KMS-11 (cell line): Measurements from ENCODE around the gene NCAPG.

Experiments used
- H2AFZ ChIP-seq: fragments of 200-600 bp; sonication (generic); 2 replicates; pipeline ENCODE4 v1.6.1; 2016; ENCODE audit warnings: antibody characterized with exemption, mixed run types, low read depth
- H3K27ac ChIP-seq: fragments of 200-600 bp; sonication (generic); 2 replicates; pipeline ENCODE4 v1.6.1; 2016; ENCODE audit warnings: mild to moderate bottlenecking, mixed run types
- H3K27me3 ChIP-seq: fragments of 200-600 bp; sonication (generic); 2 replicates; pipeline ENCODE4 v1.6.1; 2017; ENCODE audit warnings: mild to moderate bottlenecking, low read depth, mixed run types, moderate library complexity; ENCODE audit not compliant: insufficient read depth
- H3K36me3 ChIP-seq: fragments of 200-600 bp; sonication (generic); 2 replicates; pipeline ENCODE4 v1.6.1; 2017; ENCODE audit warnings: mild to moderate bottlenecking, mixed run types; ENCODE audit not compliant: insufficient read depth
- H3K4me1 ChIP-seq: fragments of 200-600 bp; sonication (generic); 2 replicates; pipeline ENCODE4 v1.6.1; 2016; ENCODE audit warnings: mild to moderate bottlenecking, low read depth, mixed run types; ENCODE audit not compliant: poor library complexity, severe bottlenecking
- H3K4me2 ChIP-seq: fragments of 200-600 bp; sonication (generic); 2 replicates; pipeline ENCODE4 v1.7.0; 2016; ENCODE audit warnings: mild to moderate bottlenecking, mixed run types
- H3K4me3 ChIP-seq: fragments of 200-600 bp; sonication (generic); IDR thresholded peaks from 2 replicates; pipeline ENCODE4 v1.6.1; 2017; ENCODE audit warnings: low read depth, low read length, mixed read lengths; ENCODE audit not compliant: insufficient read depth
- H3K79me2 ChIP-seq: fragments of 200-600 bp; sonication (generic); 2 replicates; pipeline ENCODE4 v1.6.1; 2016; ENCODE audit warnings: low read depth, mixed run types; ENCODE audit not compliant: insufficient read depth
- H3K9ac ChIP-seq: fragments of 200-600 bp; sonication (generic); 2 replicates; pipeline ENCODE4 v1.6.1; 2016; ENCODE audit warnings: mild to moderate bottlenecking, mixed run types
- H4K20me1 ChIP-seq: fragments of 200-600 bp; sonication (generic); 2 replicates; pipeline ENCODE4 v1.6.1; 2016; ENCODE audit warnings: mild to moderate bottlenecking, mixed run types; ENCODE audit not compliant: insufficient read depth
- CTCF ChIP-seq: fragments of 200-600 bp; sonication (generic); conservative IDR thresholded peaks from 2 replicates; pipeline ENCODE4 v1.6.1; 2017; ENCODE audit warnings: low read depth, mild to moderate bottlenecking, antibody characterized with exemption, low read length, moderate library complexity, mixed read lengths

Gene NCAPG

GRCh38 chr4:17867276-17867675, 56.5 kb downstream of the NCAPG start:
- H3K9ac ChIP-seq = no peak overlapping the region
- H3K4me3 ChIP-seq = no peak overlapping the region
- no peak overlapping the region for H3K4me2 ChIP-seq
- no peaks in the 10 kb centered on the region for H3K4me1 ChIP-seq
- TF ChIP-seq CTCF = no peak
- H3K27ac ChIP-seq = no peak overlapping the region
- H2AFZ ChIP-seq = no peak overlapping the region
- H3K36me3 ChIP-seq = no peaks in the 10 kb centered on the region
- no peaks in the 10 kb centered on the region for H4K20me1 ChIP-seq
- H3K79me2 ChIP-seq = no peaks in the 10 kb centered on the region
- H3K27me3 ChIP-seq = no peaks in the 10 kb centered on the region

GRCh38 chr4:17869327-17869726, 58.5 kb downstream of the NCAPG start:
- no peak overlapping the region for H3K4me2 ChIP-seq
- no peak overlapping the region for H3K9ac ChIP-seq
- no peaks in the 10 kb centered on the region for H3K27me3 ChIP-seq
- TF ChIP-seq CTCF = no peak
- no peak overlapping the region for H3K4me3 ChIP-seq
- no peak overlapping the region for H2AFZ ChIP-seq
- no peaks in the 10 kb centered on the region for H3K4me1 ChIP-seq
- H4K20me1 ChIP-seq = no peaks in the 10 kb centered on the region
- H3K79me2 ChIP-seq = no peaks in the 10 kb centered on the region
- no peaks in the 10 kb centered on the region for H3K36me3 ChIP-seq
- H3K27ac ChIP-seq = no peak overlapping the region

- no peak overlapping the region for H3K9ac ChIP-seq
- H3K4me3 ChIP-seq = no peak overlapping the region
- no peaks in the 10 kb centered on the region for H4K20me1 ChIP-seq
- no peak for TF ChIP-seq CTCF
- no peaks in the 10 kb centered on the region for H3K36me3 ChIP-seq
- H3K4me2 ChIP-seq = no peak overlapping the region
- no peak overlapping the region for H2AFZ ChIP-seq
- H3K79me2 ChIP-seq = no peaks in the 10 kb centered on the region
- no peaks in the 10 kb centered on the region for H3K27me3 ChIP-seq
- no peak overlapping the region for H3K27ac ChIP-seq
- peaks cover 18% of the 10 kb centered on the region for H3K4me1 ChIP-seq
These were observed 64.8 kb downstream of the NCAPG start for GRCh38 chr4:17875402-17876070.

- Histone ChIP-seq H3K9ac (no peak overlapping the region), H3K27me3 (no peaks in the 10 kb centered on the region), H3K4me1 (peaks cover 18% of the 10 kb centered on the region), H3K4me2 (no peak overlapping the region), H4K20me1 (no peaks in the 10 kb centered on the region), H3K27ac (no peak overlapping the region), H3K4me3 (no peak overlapping the region), H2AFZ (no peak overlapping the region), H3K36me3 (no peaks in the 10 kb centered on the region), H3K79me2 (no peaks in the 10 kb centered on the region)
- TF ChIP-seq CTCF = no peak
These were observed 66.2 kb downstream of the NCAPG start for GRCh38 chr4:17876943-17877342.
